ENCODE data around the gene NOP53. TPM values are rescaled to one million over a fixed set of nuclear protein-coding genes. Genes with fewer than 3 reads are reported as not detected.
"Not testable (repeated sequence)": the region's sequence is repeated elsewhere in the genome, so short reads cannot be mapped to it uniquely, and the experiment has no call there.

Gene NOP53
- total RNA-seq, 1 experiment from 2014 or later, result 289 TPM

GRCh38 chr19:47781590-47782262, 36.4 kb downstream of the NOP53 start (continued):
- TF ChIP-seq ATF2 (CRISPR knock-in tag; IDR thresholded peaks at IDR 0.05; ENCODE audit: borderline replicate concordance, low read depth), result no peak
- no peak for TF ChIP-seq CREM (CRISPR knock-in tag; IDR thresholded peaks at IDR 0.05)
- no peak for TF ChIP-seq RELA (CRISPR knock-in tag; IDR thresholded peaks at IDR 0.05; ENCODE audit: borderline replicate concordance)

GRCh38 chr19:47786566-47786965, 41.2 kb downstream of the NOP53 start:
- POLR2A ChIA-PET, result interaction anchor here (0.6 kb wide), 1 partner anchor 9 kb away, joined by 4 read pairs; no protein-coding TSS in a partner anchor
- CTCF ChIA-PET, result interaction anchor here (1.1 to 7.5 kb wide), 2 partner anchors 21 to 83 kb away, joined by 3 to 368 read pairs; no protein-coding TSS in a partner anchor
- ATAC-seq (no peak), DNase-seq (ENCODE audit: low spot score) (no peak)
- peaks cover 12% of the 10 kb centered on the region for H3K4me1 Mint-ChIP-seq
- TF ChIP-seq CTCF (IDR thresholded peaks at IDR 0.05) (no peak), TEAD1 (CRISPR knock-in tag; IDR thresholded peaks at IDR 0.05) (no peak), HMGA2 (CRISPR knock-in tag; IDR thresholded peaks at IDR 0.05) (no peak), ESRRA (CRISPR knock-in tag; IDR thresholded peaks at IDR 0.05; ENCODE audit: borderline replicate concordance) (no peak), NFYB (CRISPR knock-in tag; conservative IDR thresholded peaks at IDR 0.05; ENCODE audit: low read depth) (no peak), ETV6 (CRISPR knock-in tag; IDR thresholded peaks at IDR 0.05) (no peak)
- TF ChIP-seq, protein P1, sequence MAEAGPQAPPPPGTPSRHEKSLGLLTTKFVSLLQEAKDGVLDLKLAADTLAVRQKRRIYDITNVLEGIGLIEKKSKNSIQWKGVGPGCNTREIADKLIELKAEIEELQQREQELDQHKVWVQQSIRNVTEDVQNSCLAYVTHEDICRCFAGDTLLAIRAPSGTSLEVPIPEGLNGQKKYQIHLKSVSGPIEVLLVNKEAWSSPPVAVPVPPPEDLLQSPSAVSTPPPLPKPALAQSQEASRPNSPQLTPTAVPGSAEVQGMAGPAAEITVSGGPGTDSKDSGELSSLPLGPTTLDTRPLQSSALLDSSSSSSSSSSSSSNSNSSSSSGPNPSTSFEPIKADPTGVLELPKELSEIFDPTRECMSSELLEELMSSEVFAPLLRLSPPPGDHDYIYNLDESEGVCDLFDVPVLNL (CRISPR knock-in tag; IDR thresholded peaks at IDR 0.05; ENCODE audit: borderline replicate concordance, low read depth), result no peak
- TF ChIP-seq, protein P2, sequence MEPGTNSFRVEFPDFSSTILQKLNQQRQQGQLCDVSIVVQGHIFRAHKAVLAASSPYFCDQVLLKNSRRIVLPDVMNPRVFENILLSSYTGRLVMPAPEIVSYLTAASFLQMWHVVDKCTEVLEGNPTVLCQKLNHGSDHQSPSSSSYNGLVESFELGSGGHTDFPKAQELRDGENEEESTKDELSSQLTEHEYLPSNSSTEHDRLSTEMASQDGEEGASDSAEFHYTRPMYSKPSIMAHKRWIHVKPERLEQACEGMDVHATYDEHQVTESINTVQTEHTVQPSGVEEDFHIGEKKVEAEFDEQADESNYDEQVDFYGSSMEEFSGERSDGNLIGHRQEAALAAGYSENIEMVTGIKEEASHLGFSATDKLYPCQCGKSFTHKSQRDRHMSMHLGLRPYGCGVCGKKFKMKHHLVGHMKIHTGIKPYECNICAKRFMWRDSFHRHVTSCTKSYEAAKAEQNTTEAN (CRISPR knock-in tag; IDR thresholded peaks at IDR 0.05), result no peak
- TF ChIP-seq, protein P3, sequence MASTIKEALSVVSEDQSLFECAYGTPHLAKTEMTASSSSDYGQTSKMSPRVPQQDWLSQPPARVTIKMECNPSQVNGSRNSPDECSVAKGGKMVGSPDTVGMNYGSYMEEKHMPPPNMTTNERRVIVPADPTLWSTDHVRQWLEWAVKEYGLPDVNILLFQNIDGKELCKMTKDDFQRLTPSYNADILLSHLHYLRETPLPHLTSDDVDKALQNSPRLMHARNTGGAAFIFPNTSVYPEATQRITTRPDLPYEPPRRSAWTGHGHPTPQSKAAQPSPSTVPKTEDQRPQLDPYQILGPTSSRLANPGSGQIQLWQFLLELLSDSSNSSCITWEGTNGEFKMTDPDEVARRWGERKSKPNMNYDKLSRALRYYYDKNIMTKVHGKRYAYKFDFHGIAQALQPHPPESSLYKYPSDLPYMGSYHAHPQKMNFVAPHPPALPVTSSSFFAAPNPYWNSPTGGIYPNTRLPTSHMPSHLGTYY (CRISPR knock-in tag; IDR thresholded peaks at IDR 0.05), result no peak
- peak overlapping the region; percentile 74 for H3K27ac Mint-ChIP-seq
- no peak overlapping the region for H3K4me3 Mint-ChIP-seq
- no peaks in the 10 kb centered on the region for H3K27me3 Mint-ChIP-seq (ENCODE audit: low read depth)
- peaks cover 39% of the 10 kb centered on the region for H3K36me3 Mint-ChIP-seq
- H3K9me3 Mint-ChIP-seq, result no peaks in the 10 kb centered on the region

- H3K4me1 Mint-ChIP-seq, result peaks cover 10% of the 10 kb centered on the region
- not testable (repeated sequence) for ATAC-seq; H3K27me3 Mint-ChIP-seq (ENCODE audit: low read depth); DNase-seq (ENCODE audit: low spot score); H3K27ac Mint-ChIP-seq; H3K4me3 Mint-ChIP-seq; H3K9me3 Mint-ChIP-seq
- POLR2A ChIA-PET, result interaction anchor here (0.6 to 1.9 kb wide), 3 partner anchors 8 to 28 kb away, joined by 3 to 8 read pairs (median 5); no protein-coding TSS in a partner anchor
- H3K36me3 Mint-ChIP-seq, result peaks cover 32% of the 10 kb centered on the region
- CTCF ChIA-PET, result interaction anchor here (1.1 to 7.5 kb wide), 6 partner anchors 22 to 82 kb away, joined by 3 to 368 read pairs (median 7); partner anchors contain the start of gene EHD2
Observed at GRCh38 chr19:47787307-47787706, 42.0 kb downstream of the NOP53 start.

- H3K4me1 Mint-ChIP-seq, result peaks cover 10% of the 10 kb centered on the region
- H3K9me3 Mint-ChIP-seq; H3K27me3 Mint-ChIP-seq (ENCODE audit: low read depth); DNase-seq (ENCODE audit: low spot score); ATAC-seq; H3K27ac Mint-ChIP-seq: not testable (repeated sequence)
- CTCF ChIA-PET, result interaction anchor here (0.6 to 7.5 kb wide), 26 partner anchors 10 to 360 kb away, joined by 3 to 368 read pairs (median 4); partner anchors contain the start of genes CRX, EHD2, KPTN and SELENOW
- H3K4me3 Mint-ChIP-seq, result peak overlapping the region; percentile 25
- peaks cover 15% of the 10 kb centered on the region for H3K36me3 Mint-ChIP-seq
- POLR2A ChIA-PET, result interaction anchor here (1.0 to 1.2 kb wide), 2 partner anchors 24 to 60 kb away, joined by 3 to 4 read pairs; no protein-coding TSS in a partner anchor
Observed at GRCh38 chr19:47789811-47790210, 44.5 kb downstream of the NOP53 start.

All from WTC11 (cell line).